GM12878 (cell line): Measurements from ENCODE around the gene FNDC3B. TPM values are rescaled to one million over a fixed set of nuclear protein-coding genes. Genes with fewer than 3 reads are reported as not detected.

Experiments used
- ATAC-seq: fragments of 200-7000 bp; cut with Tn5 transposase; 3 replicates; pipeline ENCODE4 v1.9.1; 2020; ENCODE audit warnings: mild to moderate bottlenecking, moderate library complexity
- BruUV-seq: library from RNA; stranded (reverse); fragments of 400-500 nt; replicated peaks from 2 replicates; lab custom pipeline; 2021; lab: Mats Ljungman, UMichigan
- CTCF ChIA-PET: fragments of 300-600 bp; sonication (Branson Sonifier 250); formaldehyde crosslinking; extraction: SDS; loops from one replicate; lab custom pipeline; 2021; ENCODE audit warnings: inconsistent platforms; lab: Yijun Ruan, JAX
- POLR2A ChIA-PET: fragments of 350-600 bp; formaldehyde crosslinking; extraction: SDS; loops from one replicate; lab custom pipeline; 2021; ENCODE audit warnings: inconsistent platforms; lab: Charles Lee
- RAD21 ChIA-PET: fragments of 300-600 bp; sonication (Branson Sonifier 250); formaldehyde crosslinking; loops from one replicate; lab custom pipeline; 2023; ENCODE audit warnings: antibody characterized with exemption; ENCODE audit not compliant: unreplicated experiment; lab: Charles Lee
- SMC1A ChIA-PET: fragments of 300-600 bp; sonication (Branson Sonifier 250); formaldehyde crosslinking; loops from one replicate; lab custom pipeline; 2023; ENCODE audit not compliant: unreplicated experiment, uncharacterized antibody; lab: Charles Lee
- DNase-seq: peaks from one replicate; pipeline ENCODE4 v3.0.0-alpha.2; 2011; ENCODE audit warnings: low read depth, low spot score
- FAIRE-seq: peaks from 3 replicates; lab custom pipeline; 2011; peaks lifted over from hg19 to GRCh38; lab: Jason Lieb, UNC
- H2AFZ ChIP-seq: 2 replicates; pipeline ENCODE4 v1.6.0; 2011; ENCODE audit warnings: low read depth, low read length, control low read depth; ENCODE audit not compliant: control insufficient read depth
- H3K27ac ChIP-seq: 2 replicates; pipeline ENCODE4 v1.5.1; 2011; ENCODE audit warnings: control low read depth; ENCODE audit not compliant: control insufficient read depth, insufficient read depth
- H3K27me3 ChIP-seq, 2 experiments: replicated peaks in 1 of 2; 2 replicates each; pipeline versions ENCODE4 v1.6.0 to v1.6.1; 2011; ENCODE audit warnings: low read length in 1 of 2; ENCODE audit not compliant: control insufficient read depth in 2 of 2, insufficient read depth in 2 of 2
- H3K36me3 ChIP-seq, 2 experiments: 2 replicates each; pipeline ENCODE4 v1.5.1; 2011; ENCODE audit warnings: low read length in 1 of 2; ENCODE audit not compliant: control insufficient read depth in 2 of 2, insufficient read depth in 2 of 2
- H3K4me1 ChIP-seq: 2 replicates; pipeline ENCODE4 v1.6.1; 2011; ENCODE audit warnings: mild to moderate bottlenecking, low read length, moderate library complexity, mixed read lengths; ENCODE audit not compliant: control insufficient read depth, insufficient read depth
- H3K4me2 ChIP-seq: 2 replicates; pipeline ENCODE4 v1.6.0; 2011; ENCODE audit warnings: control low read depth; ENCODE audit not compliant: control insufficient read depth, insufficient read depth
- H3K4me3 ChIP-seq: fragments of 200-600 bp; sonication (generic); 2 replicates; pipeline ENCODE4 v1.5.1; 2016
- H3K79me2 ChIP-seq: 2 replicates; pipeline ENCODE4 v1.6.0; 2011; ENCODE audit warnings: low read length; ENCODE audit not compliant: control insufficient read depth, insufficient read depth
- H3K9ac ChIP-seq: 2 replicates; pipeline ENCODE4 v1.8.0; 2011; ENCODE audit warnings: low read length, control low read depth, mixed read lengths; ENCODE audit not compliant: control insufficient read depth, insufficient read depth
- H3K9me3 ChIP-seq: replicated peaks from 3 replicates; pipeline ENCODE4 v1.5.1; 2011; ENCODE audit warnings: mild to moderate bottlenecking, low read length; ENCODE audit not compliant: control insufficient read depth, insufficient read depth
- H4K20me1 ChIP-seq: 2 replicates; pipeline ENCODE4 v1.6.0; 2011; ENCODE audit not compliant: control insufficient read depth, insufficient read depth
- ATF3 ChIP-seq: IDR thresholded peaks from 2 replicates; pipeline ENCODE4 v1.6.1; 2011; ENCODE audit warnings: low read depth, mild to moderate bottlenecking, low read length, moderate library complexity, borderline replicate concordance; ENCODE audit errors: extremely low read depth
- MLLT1 ChIP-seq: fragments of 450-650 bp; IDR thresholded peaks from 2 replicates; pipeline ENCODE4 v1.6.1; 2016; ENCODE audit warnings: mild to moderate bottlenecking
- MXI1 ChIP-seq: fragments of 150-350 bp; IDR thresholded peaks from 2 replicates; pipeline ENCODE4 v1.6.1; 2011; ENCODE audit warnings: low read depth, mild to moderate bottlenecking, inconsistent platforms, low read length, improper control_type of control experiment
- MYC ChIP-seq: IDR thresholded peaks from 2 replicates; pipeline ENCODE4 v1.6.1; 2011; ENCODE audit warnings: mild to moderate bottlenecking, low read length, moderate library complexity, inconsistent platforms; ENCODE audit not compliant: insufficient read depth, insufficient replicate concordance, insufficient read length, severe bottlenecking
- TCF7 ChIP-seq: IDR thresholded peaks from 2 replicates; pipeline ENCODE4 v1.6.1; 2014; ENCODE audit warnings: antibody characterized with exemption, borderline replicate concordance
- ZNF274 ChIP-seq: IDR thresholded peaks from one replicate; pipeline ENCODE4 v1.8.0; 2011; ENCODE audit not compliant: insufficient read length, insufficient read depth
- WGBS: methylation state at CpG from one replicate; pipeline ENCODE4 v1.1.6; 2016; ENCODE audit warnings: low lambda C conversion rate; ENCODE audit not compliant: insufficient replicate concordance, insufficient coverage; ENCODE audit errors: missing lambda C conversion rate; 5-methylcytosine and 5-hydroxymethylcytosine counted together
- in situ Hi-C: fragments of 300-500 bp; cut with MboI; formaldehyde crosslinking; loops from 9 replicates; pipeline ENCODE4 v1.14.3; 2018; ENCODE audit warnings: mixed read lengths
- intact Hi-C: fragments of 100-400 bp; cut with micrococcal nuclease; formaldehyde crosslinking; loops from one replicate; pipeline ENCODE4 v1.14.2; 2022; ENCODE audit not compliant: unreplicated experiment
- polyA plus RNA-seq, 11 experiments: library from polyadenylated mRNA; depleted of rRNA in 4 of 11; unstranded in 6 of 11; stranded (reverse) in 5 of 11; fragments of >200 nt; fragmentation: Nextera tagmentation in 4 of 11; fragmentation: Illumina TruSeq in 1 of 11; extraction: Ambion mirVana in 4 of 11; extraction: Trizol in 1 of 11; gene quantifications; 1 replicate in 1 of 11; 2 replicates in 10 of 11; pipeline versions ENCODE4 v1.2.1 to v1.2.3, GENCODE V29; 2011 to 2016; ENCODE audit warnings: inconsistent platforms in 2 of 11, missing spikeins in 2 of 11, low read depth in 1 of 11
- total RNA-seq, 4 experiments: library from RNA; depleted of rRNA in 3 of 4; stranded (reverse); fragments of >200 nt in 3 of 4; fragmentation: Illumina TruSeq in 1 of 4; extraction: Trizol in 1 of 4; gene quantifications; 2 replicates each; pipeline versions ENCODE4 v1.2.1 to v1.2.3, GENCODE V29; 2013 to 2021
- TF ChIP-seq, protein P1 (sequence below): fragments of 450-650 bp; formaldehyde crosslinking; IDR thresholded peaks from 2 replicates; pipeline ENCODE4 v1.5.0; 2022; ENCODE audit warnings: mild to moderate bottlenecking, missing genetic modification characterization
- TF ChIP-seq, protein P2 (sequence below): fragments of 450-650 bp; IDR thresholded peaks from 2 replicates; pipeline ENCODE4 v1.6.1; 2016; ENCODE audit warnings: mild to moderate bottlenecking, moderate library complexity, borderline replicate concordance
- TF ChIP-seq, protein P3 (sequence below): fragments of 450-650 bp; IDR thresholded peaks from 2 replicates; pipeline ENCODE4 v1.6.1; 2017; ENCODE audit warnings: antibody characterized with exemption, mild to moderate bottlenecking, moderate library complexity

Gene FNDC3B
- total and polyA plus RNA-seq, 10 of the 15 experiments (the other 5 are each of a cell fraction or from before 2014, with no cell fraction given) = 7.9 to 35.0 (median 18.5) TPM

DNA sequence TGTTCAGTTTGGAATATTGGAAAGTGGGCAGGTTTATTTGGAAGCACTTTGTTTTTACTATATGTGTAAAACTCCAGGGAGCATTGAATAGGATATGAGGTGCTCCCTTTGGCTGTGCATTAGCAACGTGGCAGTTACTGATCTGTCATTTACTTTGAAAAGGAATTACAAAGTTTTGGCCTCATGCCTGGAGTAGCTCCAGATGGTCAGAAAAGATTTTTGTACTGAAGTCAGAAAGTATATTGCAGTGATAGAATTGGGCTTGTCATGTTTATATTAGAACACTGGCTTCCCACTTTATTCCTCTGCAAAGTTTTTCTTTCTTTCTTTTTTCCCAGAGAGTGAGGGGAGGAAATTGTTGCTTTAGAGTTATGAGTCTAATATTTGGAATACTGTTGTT, 26.1 kb downstream of the FNDC3B start:
- ChIA-PET POLR2A (interaction anchor here (0.6 to 1.4 kb wide), 4 partner anchors 26 to 67 kb away, joined by 3 to 5 read pairs (median 4); no protein-coding TSS in a partner anchor), CTCF (interaction anchor here (0.6 to 1.9 kb wide), 5 partner anchors 20 to 267 kb away, joined by 4 to 5 read pairs (median 4); no protein-coding TSS in a partner anchor), SMC1A (interaction anchor here (1.0 to 2.9 kb wide), 14 partner anchors 9 to 206 kb away, joined by 3 to 16 read pairs (median 4); no protein-coding TSS in a partner anchor), RAD21 (interaction anchor here (0.9 to 2.6 kb wide), 5 partner anchors 15 to 40 kb away, joined by 3 to 12 read pairs (median 5); no protein-coding TSS in a partner anchor)
- no TSS peak for BruUV-seq
- H3K9ac ChIP-seq = no peak overlapping the region
- no peak overlapping the region for H3K4me3 ChIP-seq
- no peak overlapping the region for H3K27ac ChIP-seq
- FAIRE-seq (no peak), DNase-seq (no peak), ATAC-seq (no peak)
- no peak overlapping the region for H3K4me2 ChIP-seq
- 43% methylated on average over 1 of the region's 1 CpG for WGBS
- in situ Hi-C loops (no loop called here), intact Hi-C loops (no loop called here)
- peaks cover 5% of the 10 kb centered on the region; the same call in 2 of the 3 replicates for H3K9me3 ChIP-seq
- H3K36me3 ChIP-seq = peaks cover 2 to 13% of the 10 kb centered on the region in 2 experiments; a peak in 3 of 4 replicates
- H4K20me1 ChIP-seq = no peaks in the 10 kb centered on the region; the same call in 1 of the 2 replicates
- no peak overlapping the region for H2AFZ ChIP-seq
- no peaks in the 10 kb centered on the region for H3K27me3 ChIP-seq
- peaks cover 54% of the 10 kb centered on the region for H3K79me2 ChIP-seq
- H3K4me1 ChIP-seq = peaks cover 19% of the 10 kb centered on the region
- TF ChIP-seq ATF3 = no peak
- TF ChIP-seq MLLT1 = no peak
- no peak for TF ChIP-seq TCF7
- TF ChIP-seq MXI1 = no peak
- TF ChIP-seq ZNF274 = no peak
- TF ChIP-seq, protein P1, sequence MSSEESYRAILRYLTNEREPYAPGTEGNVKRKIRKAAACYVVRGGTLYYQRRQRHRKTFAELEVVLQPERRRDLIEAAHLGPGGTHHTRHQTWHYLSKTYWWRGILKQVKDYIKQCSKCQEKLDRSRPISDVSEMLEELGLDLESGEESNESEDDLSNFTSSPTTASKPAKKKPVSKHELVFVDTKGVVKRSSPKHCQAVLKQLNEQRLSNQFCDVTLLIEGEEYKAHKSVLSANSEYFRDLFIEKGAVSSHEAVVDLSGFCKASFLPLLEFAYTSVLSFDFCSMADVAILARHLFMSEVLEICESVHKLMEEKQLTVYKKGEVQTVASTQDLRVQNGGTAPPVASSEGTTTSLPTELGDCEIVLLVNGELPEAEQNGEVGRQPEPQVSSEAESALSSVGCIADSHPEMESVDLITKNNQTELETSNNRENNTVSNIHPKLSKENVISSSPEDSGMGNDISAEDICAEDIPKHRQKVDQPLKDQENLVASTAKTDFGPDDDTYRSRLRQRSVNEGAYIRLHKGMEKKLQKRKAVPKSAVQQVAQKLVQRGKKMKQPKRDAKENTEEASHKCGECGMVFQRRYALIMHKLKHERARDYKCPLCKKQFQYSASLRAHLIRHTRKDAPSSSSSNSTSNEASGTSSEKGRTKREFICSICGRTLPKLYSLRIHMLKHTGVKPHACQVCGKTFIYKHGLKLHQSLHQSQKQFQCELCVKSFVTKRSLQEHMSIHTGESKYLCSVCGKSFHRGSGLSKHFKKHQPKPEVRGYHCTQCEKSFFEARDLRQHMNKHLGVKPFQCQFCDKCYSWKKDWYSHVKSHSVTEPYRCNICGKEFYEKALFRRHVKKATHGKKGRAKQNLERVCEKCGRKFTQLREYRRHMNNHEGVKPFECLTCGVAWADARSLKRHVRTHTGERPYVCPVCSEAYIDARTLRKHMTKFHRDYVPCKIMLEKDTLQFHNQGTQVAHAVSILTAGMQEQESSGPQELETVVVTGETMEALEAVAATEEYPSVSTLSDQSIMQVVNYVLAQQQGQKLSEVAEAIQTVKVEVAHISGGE (CRISPR knock-in tag) = no peak
- TF ChIP-seq MYC = no peak
- TF ChIP-seq, protein P2, sequence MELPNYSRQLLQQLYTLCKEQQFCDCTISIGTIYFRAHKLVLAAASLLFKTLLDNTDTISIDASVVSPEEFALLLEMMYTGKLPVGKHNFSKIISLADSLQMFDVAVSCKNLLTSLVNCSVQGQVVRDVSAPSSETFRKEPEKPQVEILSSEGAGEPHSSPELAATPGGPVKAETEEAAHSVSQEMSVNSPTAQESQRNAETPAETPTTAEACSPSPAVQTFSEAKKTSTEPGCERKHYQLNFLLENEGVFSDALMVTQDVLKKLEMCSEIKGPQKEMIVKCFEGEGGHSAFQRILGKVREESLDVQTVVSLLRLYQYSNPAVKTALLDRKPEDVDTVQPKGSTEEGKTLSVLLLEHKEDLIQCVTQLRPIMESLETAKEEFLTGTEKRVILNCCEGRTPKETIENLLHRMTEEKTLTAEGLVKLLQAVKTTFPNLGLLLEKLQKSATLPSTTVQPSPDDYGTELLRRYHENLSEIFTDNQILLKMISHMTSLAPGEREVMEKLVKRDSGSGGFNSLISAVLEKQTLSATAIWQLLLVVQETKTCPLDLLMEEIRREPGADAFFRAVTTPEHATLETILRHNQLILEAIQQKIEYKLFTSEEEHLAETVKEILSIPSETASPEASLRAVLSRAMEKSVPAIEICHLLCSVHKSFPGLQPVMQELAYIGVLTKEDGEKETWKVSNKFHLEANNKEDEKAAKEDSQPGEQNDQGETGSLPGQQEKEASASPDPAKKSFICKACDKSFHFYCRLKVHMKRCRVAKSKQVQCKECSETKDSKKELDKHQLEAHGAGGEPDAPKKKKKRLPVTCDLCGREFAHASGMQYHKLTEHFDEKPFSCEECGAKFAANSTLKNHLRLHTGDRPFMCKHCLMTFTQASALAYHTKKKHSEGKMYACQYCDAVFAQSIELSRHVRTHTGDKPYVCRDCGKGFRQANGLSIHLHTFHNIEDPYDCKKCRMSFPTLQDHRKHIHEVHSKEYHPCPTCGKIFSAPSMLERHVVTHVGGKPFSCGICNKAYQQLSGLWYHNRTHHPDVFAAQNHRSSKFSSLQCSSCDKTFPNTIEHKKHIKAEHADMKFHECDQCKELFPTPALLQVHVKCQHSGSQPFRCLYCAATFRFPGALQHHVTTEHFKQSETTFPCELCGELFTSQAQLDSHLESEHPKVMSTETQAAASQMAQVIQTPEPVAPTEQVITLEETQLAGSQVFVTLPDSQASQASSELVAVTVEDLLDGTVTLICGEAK = no peak
- TF ChIP-seq, protein P3, sequence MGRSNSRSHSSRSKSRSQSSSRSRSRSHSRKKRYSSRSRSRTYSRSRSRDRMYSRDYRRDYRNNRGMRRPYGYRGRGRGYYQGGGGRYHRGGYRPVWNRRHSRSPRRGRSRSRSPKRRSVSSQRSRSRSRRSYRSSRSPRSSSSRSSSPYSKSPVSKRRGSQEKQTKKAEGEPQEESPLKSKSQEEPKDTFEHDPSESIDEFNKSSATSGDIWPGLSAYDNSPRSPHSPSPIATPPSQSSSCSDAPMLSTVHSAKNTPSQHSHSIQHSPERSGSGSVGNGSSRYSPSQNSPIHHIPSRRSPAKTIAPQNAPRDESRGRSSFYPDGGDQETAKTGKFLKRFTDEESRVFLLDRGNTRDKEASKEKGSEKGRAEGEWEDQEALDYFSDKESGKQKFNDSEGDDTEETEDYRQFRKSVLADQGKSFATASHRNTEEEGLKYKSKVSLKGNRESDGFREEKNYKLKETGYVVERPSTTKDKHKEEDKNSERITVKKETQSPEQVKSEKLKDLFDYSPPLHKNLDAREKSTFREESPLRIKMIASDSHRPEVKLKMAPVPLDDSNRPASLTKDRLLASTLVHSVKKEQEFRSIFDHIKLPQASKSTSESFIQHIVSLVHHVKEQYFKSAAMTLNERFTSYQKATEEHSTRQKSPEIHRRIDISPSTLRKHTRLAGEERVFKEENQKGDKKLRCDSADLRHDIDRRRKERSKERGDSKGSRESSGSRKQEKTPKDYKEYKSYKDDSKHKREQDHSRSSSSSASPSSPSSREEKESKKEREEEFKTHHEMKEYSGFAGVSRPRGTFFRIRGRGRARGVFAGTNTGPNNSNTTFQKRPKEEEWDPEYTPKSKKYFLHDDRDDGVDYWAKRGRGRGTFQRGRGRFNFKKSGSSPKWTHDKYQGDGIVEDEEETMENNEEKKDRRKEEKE = no peak
